CD4-positive, alpha-beta T cell treated with Interleukin-4 for 4 hours (primary cell): Measurements from ENCODE around the gene NGB.
"Not testable (repeated sequence)": the region's sequence is repeated elsewhere in the genome, so short reads cannot be mapped to it uniquely, and the experiment has no call there.

Experiments used
- DNase-seq: peaks from one replicate; pipeline ENCODE4 v3.0.0-alpha.2; 2020

Gene NGB

GRCh38 chr14:77290705-77291104 is 19.7 kb upstream of the NGB start:
- DNase-seq: no peak

GRCh38 chr14:77286576-77286975 is 15.6 kb upstream of the NGB start:
- DNase-seq: no peak

GRCh38 chr14:77284466-77284865 is 13.5 kb upstream of the NGB start:
- no peak for DNase-seq

- DNase-seq: no peak
Measured at GRCh38 chr14:77284066-77284465, 13.1 kb upstream of the NGB start.

GRCh38 chr14:77281852-77282410 is 10.9 kb upstream of the NGB start:
- DNase-seq: no peak

- DNase-seq: not testable (repeated sequence)
Measured at GRCh38 chr14:77280921-77281320, 9.9 kb upstream of the NGB start.

GRCh38 chr14:77279719-77280118 is 8.7 kb upstream of the NGB start:
- DNase-seq: no peak

GRCh38 chr14:77278461-77279230 is 7.6 kb upstream of the NGB start:
- no peak for DNase-seq

- no peak for DNase-seq
Measured at GRCh38 chr14:77276959-77277358, 6.0 kb upstream of the NGB start.

GRCh38 chr14:77276295-77276935 is 5.4 kb upstream of the NGB start:
- no peak for DNase-seq

GRCh38 chr14:77275601-77276017 is 4.6 kb upstream of the NGB start:
- no peak for DNase-seq

- no peak for DNase-seq
Measured at GRCh38 chr14:77275041-77275580, 4.1 kb upstream of the NGB start.

- no peak for DNase-seq
Measured at GRCh38 chr14:77273796-77274195, 2.8 kb upstream of the NGB start.

GRCh38 chr14:77272261-77272660 is 1.3 kb upstream of the NGB start:
- DNase-seq: no peak

- DNase-seq: no peak
Measured at GRCh38 chr14:77270361-77271112, 469 bp downstream of the NGB start.

- no peak for DNase-seq
Measured at GRCh38 chr14:77268989-77269600, 1.9 kb downstream of the NGB start.

- no peak for DNase-seq
Measured at GRCh38 chr14:77267937-77268699, 2.9 kb downstream of the NGB start.

GRCh38 chr14:77266336-77266735 is 4.7 kb downstream of the NGB start:
- DNase-seq: no peak

GRCh38 chr14:77265561-77266335 is 5.3 kb downstream of the NGB start:
- DNase-seq: no peak

GRCh38 chr14:77265187-77265515 is 5.9 kb downstream of the NGB start:
- no peak for DNase-seq

GRCh38 chr14:77264466-77265186 is 6.4 kb downstream of the NGB start:
- no peak for DNase-seq
